SJCRH30 (cell line): Measurements from ENCODE around the gene CTDSPL2. TPM values are rescaled to one million over a fixed set of nuclear protein-coding genes. Genes with fewer than 3 reads are reported as not detected.
"Not testable (repeated sequence)": the region's sequence is repeated elsewhere in the genome, so short reads cannot be mapped to it uniquely, and the experiment has no call there.

Experiments used
- DNase-seq, 2 experiments: peaks; one replicate each; pipeline ENCODE4 v3.0.0-alpha.2; 2015 to 2020
- H3K27ac ChIP-seq: fragments of 250-450 bp; sonication (Bioruptor Pico); 2 replicates; pipeline ENCODE4 v1.5.1; 2020; ENCODE audit warnings: mild to moderate bottlenecking, moderate library complexity
- H3K27me3 ChIP-seq: fragments of 250-450 bp; sonication (Bioruptor Pico); 2 replicates; pipeline ENCODE4 v1.5.1; 2020; ENCODE audit warnings: mild to moderate bottlenecking, moderate library complexity
- H3K36me3 ChIP-seq: fragments of 250-450 bp; sonication (Bioruptor Pico); 2 replicates; pipeline ENCODE4 v1.5.1; 2020; ENCODE audit warnings: mild to moderate bottlenecking, moderate library complexity
- H3K4me1 ChIP-seq: fragments of 250-450 bp; sonication (Bioruptor Pico); 2 replicates; pipeline ENCODE4 v1.5.1; 2020; ENCODE audit warnings: mild to moderate bottlenecking, moderate library complexity
- H3K4me3 ChIP-seq: fragments of 250-450 bp; sonication (Bioruptor Pico); 2 replicates; pipeline ENCODE4 v1.5.1; 2020; ENCODE audit warnings: mild to moderate bottlenecking, moderate library complexity
- H3K9me3 ChIP-seq: fragments of 250-450 bp; sonication (Bioruptor Pico); replicated peaks from 2 replicates; pipeline ENCODE4 v1.5.1; 2020; ENCODE audit warnings: mild to moderate bottlenecking, moderate library complexity
- total RNA-seq: library from RNA; depleted of rRNA; stranded (reverse); fragments of >200 nt; shearing (Covaris generic); gene quantifications from 2 replicates; pipeline ENCODE4 v1.2.3, GENCODE V29; 2014

Gene CTDSPL2
- total RNA-seq, 1 experiment from 2014 or later, result 145 TPM

DNA sequence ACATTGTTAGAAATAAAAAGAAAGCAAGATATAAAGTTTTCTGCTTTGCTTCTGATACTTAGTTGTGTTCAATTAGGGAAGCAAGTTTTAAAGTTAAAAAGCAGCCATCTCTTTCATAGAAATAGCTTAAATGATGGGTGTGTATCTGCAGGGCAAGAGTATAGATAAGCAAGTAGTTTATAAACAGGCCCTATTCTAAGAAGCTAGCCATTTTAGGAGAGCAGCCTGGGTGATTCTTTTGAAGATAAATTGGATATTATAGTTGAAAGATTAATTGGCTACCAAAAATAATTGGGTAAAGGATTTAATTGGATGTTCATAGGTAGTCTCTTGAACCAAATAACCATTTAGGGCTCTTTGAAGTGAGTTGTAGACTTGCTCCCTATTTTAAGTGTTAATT is 115.2 kb downstream of the CTDSPL2 start:
- peaks cover 42% of the 10 kb centered on the region for H3K36me3 ChIP-seq
- no peaks in the 10 kb centered on the region for H3K9me3 ChIP-seq
- no peak overlapping the region for H3K4me3 ChIP-seq
- no peaks in the 10 kb centered on the region for H3K27me3 ChIP-seq
- DNase-seq, result no peak
- no peak overlapping the region for H3K27ac ChIP-seq
- peaks cover 4% of the 10 kb centered on the region; the same call in 1 of the 2 replicates for H3K4me1 ChIP-seq

DNA sequence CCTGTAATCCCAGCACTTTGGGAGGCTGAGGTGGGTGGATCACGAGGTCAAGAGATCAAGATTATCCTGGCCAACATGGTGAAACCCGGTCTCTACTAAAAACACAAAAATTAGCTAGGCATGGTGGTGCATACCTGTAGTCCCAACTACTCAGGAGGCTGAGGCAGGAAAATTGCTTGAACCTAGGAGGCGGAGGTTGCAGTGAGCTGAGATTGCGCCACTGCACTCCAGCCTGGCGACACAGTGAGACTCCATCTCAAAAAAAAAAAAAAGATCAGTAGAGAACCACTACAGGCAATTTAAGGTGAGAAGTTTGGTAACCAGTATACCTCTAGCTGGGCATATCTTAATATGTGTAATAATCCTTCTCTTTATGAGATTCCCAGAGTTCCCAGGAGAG is 117.3 kb downstream of the CTDSPL2 start:
- H3K27ac ChIP-seq, H3K9me3 ChIP-seq, H3K4me1 ChIP-seq, H3K4me3 ChIP-seq, H3K27me3 ChIP-seq, DNase-seq: not testable (repeated sequence)
- H3K36me3 ChIP-seq, result peaks cover 46% of the 10 kb centered on the region

DNA sequence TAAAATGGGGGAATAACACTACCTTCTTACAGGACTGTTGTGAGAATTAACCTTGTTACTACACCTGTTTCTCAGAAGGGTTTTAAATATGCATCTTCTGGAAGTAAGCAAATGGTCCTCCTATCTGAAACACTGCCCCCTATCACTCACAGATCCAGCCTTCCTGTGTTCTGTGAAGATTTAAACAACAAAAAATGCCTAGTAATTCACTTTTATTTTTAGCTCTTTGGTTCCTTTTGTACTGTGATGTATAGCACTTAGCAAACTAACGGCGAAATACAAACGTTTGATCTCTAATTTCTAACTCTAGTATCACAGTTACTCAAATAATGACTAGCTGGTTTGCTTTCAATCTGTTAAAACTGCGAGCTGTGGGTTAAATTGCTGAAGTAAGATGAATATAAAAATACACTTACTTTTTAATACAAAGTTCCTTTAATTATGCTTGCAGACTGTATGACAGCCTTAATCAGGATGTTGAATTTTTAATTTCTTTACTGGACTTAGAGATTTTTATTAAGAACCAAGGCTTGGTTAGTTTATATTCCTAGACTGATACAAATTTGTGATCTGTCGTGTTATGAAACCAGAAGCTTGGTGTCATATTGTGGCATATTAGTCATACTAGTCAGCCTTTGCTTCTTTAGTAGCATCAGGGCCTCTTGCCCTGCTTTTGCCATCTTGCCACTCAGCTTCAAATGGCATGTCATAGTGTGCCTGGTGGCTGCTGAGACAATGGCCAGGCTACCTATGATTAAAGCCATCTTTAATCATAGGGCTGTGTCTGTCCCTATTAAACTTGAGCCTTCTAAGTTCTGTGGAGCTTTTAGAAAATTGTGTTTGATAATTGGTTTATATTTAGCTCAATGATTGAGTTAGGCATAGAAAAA is 118.7 kb downstream of the CTDSPL2 start:
- DNase-seq, result no peak
- Histone ChIP-seq H3K27ac (no peak overlapping the region), H3K4me3 (no peak overlapping the region), H3K9me3 (no peaks in the 10 kb centered on the region), H3K36me3 (peaks cover 42% of the 10 kb centered on the region), H3K4me1 (peaks cover 4% of the 10 kb centered on the region; the same call in 1 of the 2 replicates), H3K27me3 (no peaks in the 10 kb centered on the region)

DNA sequence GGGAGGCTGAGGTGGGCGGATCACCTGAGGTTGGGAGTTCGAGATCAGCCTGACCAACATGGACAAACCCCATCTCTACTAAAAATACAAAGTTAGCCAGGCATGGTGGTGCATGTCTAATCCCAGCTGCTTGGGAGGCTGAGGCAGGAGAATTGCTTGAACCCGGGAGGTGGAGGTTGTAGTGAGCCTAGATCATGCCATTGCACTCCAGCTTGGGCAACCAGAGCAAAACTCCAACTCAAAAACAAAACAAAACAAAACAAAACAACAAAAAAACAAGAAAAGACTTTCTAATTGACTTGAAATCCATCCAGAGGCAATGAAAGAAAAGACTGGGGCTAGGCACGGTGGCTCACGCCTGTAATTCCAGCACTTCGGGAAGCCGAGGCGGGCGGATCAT is 121.7 kb downstream of the CTDSPL2 start:
- not testable (repeated sequence) for H3K27me3 ChIP-seq, H3K9me3 ChIP-seq, H3K4me1 ChIP-seq, H3K27ac ChIP-seq, H3K4me3 ChIP-seq, DNase-seq
- H3K36me3 ChIP-seq, result peaks cover 41% of the 10 kb centered on the region

DNA sequence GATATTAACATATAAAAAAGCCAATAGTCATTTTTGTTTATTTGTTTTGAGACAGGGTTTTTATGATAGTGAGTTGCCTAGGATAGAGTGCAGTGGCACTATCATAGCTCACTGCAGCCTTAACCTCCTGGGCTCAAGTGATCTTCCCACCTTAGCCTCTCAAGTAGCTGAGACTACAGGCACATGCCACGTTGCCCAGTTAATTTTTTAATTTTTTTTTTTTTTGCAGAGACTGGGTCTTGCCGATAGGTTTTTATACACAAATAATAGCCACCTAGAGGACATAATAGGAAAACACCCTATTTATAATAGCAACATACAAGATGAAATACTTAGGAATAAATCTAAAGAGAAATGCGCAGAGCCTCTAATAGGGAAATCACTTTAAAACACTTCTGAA is 122.8 kb downstream of the CTDSPL2 start:
- Histone ChIP-seq H3K27ac (no peak overlapping the region), H3K9me3 (no peaks in the 10 kb centered on the region), H3K36me3 (peaks cover 50% of the 10 kb centered on the region), H3K4me3 (no peak overlapping the region), H3K27me3 (no peaks in the 10 kb centered on the region), H3K4me1 (peaks cover under 1% of the 10 kb centered on the region; the same call in 1 of the 2 replicates)
- DNase-seq, result no peak

DNA sequence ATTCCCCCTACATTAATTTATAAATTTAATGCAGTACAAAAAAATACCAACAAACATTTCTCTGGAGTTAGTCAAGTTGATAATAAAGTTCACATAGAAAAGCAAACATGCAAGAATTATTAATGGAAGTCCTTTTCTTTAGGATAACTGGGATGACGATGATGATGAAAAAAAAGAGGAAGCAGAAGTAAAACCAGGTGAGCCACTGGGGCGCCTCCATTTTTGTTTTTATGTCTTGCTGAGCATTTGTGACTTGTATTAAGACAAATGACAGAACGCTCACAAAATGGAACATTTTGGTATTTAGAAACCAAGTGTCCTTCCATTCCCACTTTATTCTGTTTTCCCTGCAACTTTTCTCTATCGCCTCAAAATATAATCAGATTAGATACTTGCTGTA is 123.3 kb downstream of the CTDSPL2 start:
- H3K9me3 ChIP-seq, result no peaks in the 10 kb centered on the region
- H3K27ac ChIP-seq, result no peak overlapping the region
- no peak overlapping the region for H3K4me3 ChIP-seq
- no peak for DNase-seq
- H3K4me1 ChIP-seq, result no peaks in the 10 kb centered on the region
- H3K36me3 ChIP-seq, result peaks cover 54% of the 10 kb centered on the region
- no peaks in the 10 kb centered on the region for H3K27me3 ChIP-seq

DNA sequence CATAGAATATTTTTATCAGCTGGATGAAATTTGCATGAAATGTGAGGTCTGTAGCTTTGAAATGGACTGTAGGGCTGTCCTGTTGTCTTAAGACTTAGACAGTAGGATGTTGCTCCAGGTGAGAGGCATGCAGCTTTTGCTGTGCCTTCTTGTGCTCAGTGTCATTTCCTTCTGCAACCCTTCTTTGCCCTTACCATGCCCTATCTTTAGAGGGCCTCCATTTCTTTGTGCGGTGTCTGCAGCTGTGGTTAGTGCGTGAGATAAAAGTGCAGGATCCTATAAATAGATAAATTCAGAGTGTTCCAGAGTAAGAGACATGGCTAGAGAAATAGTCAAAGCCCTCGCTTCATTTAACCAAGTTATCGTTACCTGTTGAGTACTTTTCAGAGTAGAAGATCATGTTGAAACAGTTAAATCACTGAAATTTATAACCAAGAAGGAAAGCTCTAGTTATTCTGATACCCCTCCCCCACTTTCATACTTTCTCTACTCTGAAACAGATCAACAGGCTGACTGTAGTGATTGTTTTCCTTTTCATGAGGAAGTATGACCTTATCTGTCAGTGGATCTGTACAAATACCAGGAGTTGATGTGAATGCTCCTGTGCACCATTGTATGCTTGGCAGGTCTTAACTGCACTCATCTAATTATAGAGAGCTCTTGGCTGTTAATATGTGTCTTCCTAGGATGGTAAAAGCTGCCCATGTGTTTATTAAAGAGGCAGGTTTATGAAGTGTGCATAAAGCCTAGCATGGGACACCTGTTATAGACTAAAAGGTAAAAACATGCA is 127.7 kb downstream of the CTDSPL2 start:
- Histone ChIP-seq H3K4me3 (no peak overlapping the region), H3K27ac (no peak overlapping the region), H3K9me3 (no peaks in the 10 kb centered on the region), H3K36me3 (peaks cover 76% of the 10 kb centered on the region), H3K4me1 (no peaks in the 10 kb centered on the region), H3K27me3 (no peaks in the 10 kb centered on the region)
- DNase-seq, result no peak

DNA sequence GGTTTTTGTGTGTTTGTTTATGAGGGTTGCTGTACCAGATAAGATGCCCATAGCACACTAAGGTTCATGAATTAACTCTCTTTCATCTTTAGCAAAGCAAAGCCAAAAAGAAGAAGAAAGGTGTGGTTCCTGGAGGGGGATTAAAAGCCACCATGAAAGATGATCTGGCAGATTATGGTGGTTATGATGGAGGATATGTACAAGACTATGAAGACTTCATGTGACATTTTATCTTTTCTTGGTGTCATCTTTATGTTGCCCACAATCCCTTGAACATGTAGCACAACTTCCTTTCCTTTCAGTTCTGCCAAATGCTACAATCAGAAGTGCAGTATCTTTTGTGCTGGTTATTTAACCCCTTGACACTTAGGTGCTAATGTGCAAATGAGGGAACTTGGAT is 133.5 kb downstream of the CTDSPL2 start:
- not testable (repeated sequence) for H3K27ac ChIP-seq, DNase-seq, H3K4me1 ChIP-seq, H3K9me3 ChIP-seq, H3K27me3 ChIP-seq, H3K4me3 ChIP-seq
- H3K36me3 ChIP-seq, result peaks cover 93% of the 10 kb centered on the region

DNA sequence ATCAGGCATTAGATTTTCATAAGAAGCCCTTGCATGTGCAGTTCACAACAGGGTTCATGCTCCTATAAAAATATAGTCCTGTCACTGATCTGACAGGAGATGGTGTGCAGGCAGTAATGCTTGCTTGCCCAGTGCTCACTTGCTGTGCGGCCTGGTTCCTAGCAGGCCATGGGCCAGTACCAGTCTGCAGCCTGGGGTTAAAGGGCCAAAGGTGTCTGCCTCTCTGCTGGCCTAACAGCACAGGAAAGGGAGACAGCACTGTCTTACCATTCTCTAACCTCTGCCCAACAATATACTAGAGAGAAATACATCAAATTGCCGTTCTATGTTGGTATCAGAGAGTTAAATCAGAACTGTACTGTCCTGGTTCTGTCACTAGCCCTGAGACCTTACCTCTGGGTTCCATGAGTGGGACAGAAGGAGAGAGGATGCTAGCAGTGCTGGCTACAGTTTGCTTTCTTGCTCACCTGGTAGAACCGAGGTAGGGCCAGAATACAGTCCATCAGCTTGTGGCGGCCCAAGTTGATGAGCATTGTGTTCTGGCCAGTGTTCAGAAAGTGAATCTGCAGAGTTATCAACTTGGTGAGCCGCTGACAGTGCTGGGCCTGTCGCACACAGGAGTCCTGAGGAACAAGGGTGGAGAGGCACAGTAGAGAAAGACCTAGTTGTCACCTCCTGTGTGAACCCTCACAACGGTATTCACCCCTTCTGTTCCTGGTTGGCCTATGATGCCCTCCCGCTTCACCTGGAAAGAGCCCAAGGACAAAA is 138.1 kb downstream of the CTDSPL2 start:
- Histone ChIP-seq H3K27ac (no peak overlapping the region), H3K4me1 (no peaks in the 10 kb centered on the region), H3K9me3 (peaks cover 10% of the 10 kb centered on the region; the same call in 1 of the 2 replicates), H3K36me3 (peaks cover 69% of the 10 kb centered on the region), H3K4me3 (no peak overlapping the region), H3K27me3 (no peaks in the 10 kb centered on the region)
- DNase-seq, result no peak

DNA sequence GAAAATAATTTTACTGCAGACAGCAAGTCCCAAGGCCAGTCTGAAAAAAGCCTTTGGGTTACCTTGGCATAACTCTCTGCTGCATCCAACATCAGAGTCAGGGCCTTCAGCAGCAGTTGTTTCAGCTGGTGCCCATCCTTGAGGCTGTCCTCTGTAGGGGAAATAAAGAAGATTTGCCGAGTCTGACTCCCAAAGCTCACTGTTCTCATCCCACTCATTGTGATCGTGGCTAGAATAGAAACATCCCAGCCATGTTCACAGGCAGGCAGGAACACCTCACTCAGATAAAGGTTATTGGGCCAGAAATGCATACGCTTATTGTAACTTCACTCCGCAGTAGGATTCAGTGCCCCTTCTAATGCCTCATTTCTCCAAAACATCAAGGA is 138.7 kb downstream of the CTDSPL2 start:
- peaks cover 10% of the 10 kb centered on the region; the same call in 1 of the 2 replicates for H3K9me3 ChIP-seq
- no peak for DNase-seq
- H3K27me3 ChIP-seq, result no peaks in the 10 kb centered on the region
- no peak overlapping the region for H3K27ac ChIP-seq
- H3K4me1 ChIP-seq, result no peaks in the 10 kb centered on the region
- H3K4me3 ChIP-seq, result no peak overlapping the region
- peaks cover 63% of the 10 kb centered on the region for H3K36me3 ChIP-seq

DNA sequence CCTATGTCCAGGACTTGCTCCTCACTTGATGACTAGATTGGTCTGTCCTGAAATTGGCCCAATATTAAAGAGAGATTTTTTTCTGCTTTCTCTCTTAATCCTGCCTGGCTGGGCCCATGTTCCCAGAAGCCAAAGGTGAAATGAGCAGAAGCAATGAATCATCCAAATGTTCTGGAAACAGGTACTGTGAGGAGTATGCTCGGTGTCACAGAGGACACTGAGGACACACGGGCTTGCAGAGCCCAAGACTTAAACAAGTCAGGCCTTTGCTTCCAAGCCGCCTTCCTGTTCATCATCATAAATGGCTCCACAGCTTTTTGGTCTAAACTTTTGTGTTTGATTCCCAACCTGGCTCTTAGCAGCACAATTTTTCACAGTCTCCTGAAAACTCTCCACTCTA is 140.9 kb downstream of the CTDSPL2 start:
- Histone ChIP-seq H3K4me3 (no peak overlapping the region), H3K36me3 (peaks cover 41% of the 10 kb centered on the region), H3K27me3 (no peaks in the 10 kb centered on the region), H3K9me3 (peaks cover 6% of the 10 kb centered on the region; the same call in 1 of the 2 replicates), H3K27ac (no peak overlapping the region), H3K4me1 (0 out of 2 replicates have a peak, but pooled peaks cover 3% of the 10 kb centered on the region)
- DNase-seq, result no peak

DNA sequence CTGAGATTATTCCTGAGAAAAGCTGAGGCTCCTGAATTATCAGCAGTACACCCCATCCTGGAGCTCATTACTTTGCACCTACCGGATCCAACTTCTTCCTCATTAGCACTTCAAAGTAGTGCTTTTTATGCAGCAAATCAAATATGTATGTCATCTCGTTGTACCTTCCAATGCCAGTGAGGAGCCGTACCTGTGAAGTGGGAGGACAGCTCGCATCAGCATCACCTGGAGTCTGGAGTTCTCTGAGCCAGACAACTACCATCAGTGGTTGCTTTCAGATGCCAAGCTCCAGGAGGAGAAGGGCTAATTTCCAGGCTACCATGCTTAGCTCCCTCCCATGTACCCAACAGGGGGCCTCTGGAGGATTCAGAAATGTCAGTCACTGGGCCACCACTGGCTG is 141.9 kb downstream of the CTDSPL2 start:
- H3K4me3 ChIP-seq, result no peak overlapping the region
- 0 out of 2 replicates have a peak, but pooled peaks cover 3% of the 10 kb centered on the region for H3K4me1 ChIP-seq
- no peak for DNase-seq
- no peak overlapping the region for H3K27ac ChIP-seq
- peaks cover 6% of the 10 kb centered on the region; the same call in 1 of the 2 replicates for H3K9me3 ChIP-seq
- no peaks in the 10 kb centered on the region for H3K27me3 ChIP-seq
- H3K36me3 ChIP-seq, result peaks cover 31% of the 10 kb centered on the region

DNA sequence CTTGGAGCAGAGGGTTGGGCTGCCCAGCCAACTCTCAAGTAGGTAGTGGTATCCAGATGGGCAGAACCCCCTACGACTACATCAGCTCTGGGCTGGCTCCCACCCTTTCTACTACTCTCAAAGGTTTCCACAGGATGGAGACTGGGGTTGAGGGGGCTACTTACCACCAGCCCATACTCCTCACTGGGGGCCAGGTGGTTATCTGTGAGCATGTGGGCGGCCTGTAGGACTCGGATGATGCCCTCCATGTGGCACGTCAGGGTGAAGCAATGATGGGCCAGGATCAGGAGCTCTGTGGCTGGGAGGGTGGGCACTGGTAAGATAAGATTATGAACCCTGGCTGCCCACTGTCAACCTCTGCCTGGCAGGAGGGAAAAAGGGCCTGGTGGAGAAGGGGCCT is 142.9 kb downstream of the CTDSPL2 start:
- Histone ChIP-seq H3K9me3 (no peaks in the 10 kb centered on the region), H3K4me3 (no peak overlapping the region), H3K27me3 (no peaks in the 10 kb centered on the region), H3K27ac (no peak overlapping the region), H3K36me3 (peaks cover 21% of the 10 kb centered on the region), H3K4me1 (0 out of 2 replicates have a peak, but pooled peaks cover 3% of the 10 kb centered on the region)
- no peak for DNase-seq

DNA sequence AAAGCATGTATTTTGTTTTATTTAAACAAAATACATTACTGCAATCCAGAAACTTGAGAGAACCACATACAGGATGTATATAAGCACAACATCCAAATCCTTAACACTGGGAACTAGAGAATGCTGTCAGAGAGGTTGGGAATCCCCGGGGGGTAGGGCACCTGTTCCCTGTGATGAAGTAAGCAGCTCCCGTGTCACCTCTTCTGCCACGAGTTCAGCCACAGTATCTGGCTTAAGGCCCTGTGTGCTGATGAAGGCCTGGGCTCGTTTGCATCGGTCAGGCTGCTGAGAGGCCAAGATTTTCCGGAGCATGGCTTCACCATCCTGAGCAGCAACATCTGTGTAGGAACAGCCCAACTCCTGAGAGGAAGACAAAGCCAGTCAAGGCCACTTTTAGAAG is 146.0 kb downstream of the CTDSPL2 start:
- H3K9me3 ChIP-seq, result no peaks in the 10 kb centered on the region
- H3K4me1 ChIP-seq, result 0 out of 2 replicates have a peak, but pooled peaks cover 3% of the 10 kb centered on the region
- H3K27me3 ChIP-seq, result no peaks in the 10 kb centered on the region
- peaks cover 5% of the 10 kb centered on the region for H3K36me3 ChIP-seq
- no peak overlapping the region for H3K27ac ChIP-seq
- H3K4me3 ChIP-seq, result no peak overlapping the region
- peak; percentile 40 to 58 for DNase-seq
